Parathyroid adenoma (tissue), 2 donors: ENCODE results near the gene NUPR2.
"Not testable (repeated sequence)": the region's sequence is repeated elsewhere in the genome, so short reads cannot be mapped to it uniquely, and the experiment has no call there.

Experiments
- H2AFZ ChIP-seq: fragments of 300-600 bp; sonication (generic); one replicate; pipeline ENCODE4 v1.7.0; 2017; ENCODE audit warnings: antibody characterized with exemption, mild to moderate bottlenecking
- H3K27ac ChIP-seq: fragments of 300-600 bp; sonication (generic); one replicate; pipeline ENCODE4 v1.7.0; 2017
- H3K27me3 ChIP-seq: fragments of 300-600 bp; sonication (generic); one replicate; pipeline ENCODE4 v1.7.0; 2017; ENCODE audit warnings: low read length; ENCODE audit not compliant: control insufficient read depth, insufficient read depth
- H3K36me3 ChIP-seq: fragments of 300-600 bp; sonication (generic); one replicate; pipeline ENCODE4 v1.7.0; 2017; ENCODE audit warnings: low read length; ENCODE audit not compliant: control insufficient read depth, insufficient read depth
- H3K4me1 ChIP-seq: fragments of 300-600 bp; sonication (generic); one replicate; pipeline ENCODE4 v1.7.0; 2017; ENCODE audit warnings: control low read depth
- H3K4me2 ChIP-seq: fragments of 300-600 bp; sonication (generic); one replicate; pipeline ENCODE4 v1.7.0; 2017; ENCODE audit warnings: low read length
- H3K4me3 ChIP-seq: fragments of 300-600 bp; sonication (generic); one replicate; pipeline ENCODE4 v1.7.0; 2017; ENCODE audit warnings: low read depth, low read length
- H3K79me2 ChIP-seq: fragments of 300-600 bp; sonication (generic); one replicate; pipeline ENCODE4 v1.7.0; 2017; ENCODE audit warnings: control low read depth
- H3K9ac ChIP-seq: fragments of 300-600 bp; sonication (generic); one replicate; pipeline ENCODE4 v1.7.0; 2017; ENCODE audit warnings: mild to moderate bottlenecking
- H3K9me3 ChIP-seq: fragments of 300-600 bp; sonication (generic); one replicate; pipeline ENCODE4 v1.7.0; 2017; ENCODE audit warnings: low read length; ENCODE audit not compliant: control insufficient read depth
- TF ChIP-seq, protein P1 (sequence below): fragments of 300-600 bp; sonication (generic); IDR thresholded peaks from one replicate; pipeline ENCODE4 v1.7.0; 2017; ENCODE audit warnings: antibody characterized with exemption, mild to moderate bottlenecking
- donor health status: primary hyperparathyroidism.

The NUPR2 gene, protein sequence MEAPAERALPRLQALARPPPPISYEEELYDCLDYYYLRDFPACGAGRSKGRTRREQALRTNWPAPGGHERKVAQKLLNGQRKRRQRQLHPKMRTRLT

DNA sequence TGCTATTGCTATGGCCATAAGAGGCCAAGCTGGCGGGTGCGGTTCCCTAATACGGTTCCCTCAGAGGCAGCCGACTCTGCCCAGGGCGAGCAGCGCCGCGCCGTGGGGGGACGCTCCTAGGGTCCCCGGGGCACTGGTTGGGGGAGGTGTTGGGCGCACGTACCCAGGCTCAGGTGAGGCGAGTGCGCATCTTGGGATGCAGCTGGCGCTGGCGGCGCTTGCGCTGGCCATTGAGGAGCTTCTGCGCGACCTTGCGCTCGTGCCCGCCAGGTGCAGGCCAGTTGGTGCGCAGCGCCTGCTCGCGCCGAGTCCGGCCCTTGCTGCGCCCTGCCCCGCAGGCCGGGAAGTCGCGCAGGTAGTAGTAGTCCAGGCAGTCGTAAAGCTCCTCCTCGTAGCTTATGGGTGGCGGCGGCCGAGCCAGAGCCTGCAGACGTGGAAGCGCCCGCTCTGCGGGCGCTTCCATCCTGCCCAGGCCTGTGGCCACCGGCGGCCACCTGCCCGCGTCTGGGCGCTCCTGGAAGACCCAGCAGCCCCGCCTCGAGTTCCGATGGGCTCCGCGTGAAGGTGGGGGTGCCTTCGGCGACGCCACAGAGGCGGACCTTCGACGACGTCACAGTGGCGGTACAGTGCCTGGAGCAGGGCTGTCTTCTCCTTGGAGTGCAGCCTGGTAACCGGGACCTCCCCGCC lies at the start of gene NUPR2:
TSS of gene NUPR2 (minus strand) at position 566 of the 687 bp plus-strand sequence. CDS start at position 463, 103 bp downstream.
- H2AFZ ChIP-seq, result peak within 1 kb of the TSS; percentile 98
- H3K4me3 ChIP-seq, result peak within 1 kb of the TSS; percentile 34
- peak within 1 kb of the TSS; percentile 36 for H3K27ac ChIP-seq
- no peaks in the 10 kb centered on the region for H3K79me2 ChIP-seq
- H3K9me3 ChIP-seq, result no peaks in the 10 kb centered on the region
- TF ChIP-seq, protein P1, sequence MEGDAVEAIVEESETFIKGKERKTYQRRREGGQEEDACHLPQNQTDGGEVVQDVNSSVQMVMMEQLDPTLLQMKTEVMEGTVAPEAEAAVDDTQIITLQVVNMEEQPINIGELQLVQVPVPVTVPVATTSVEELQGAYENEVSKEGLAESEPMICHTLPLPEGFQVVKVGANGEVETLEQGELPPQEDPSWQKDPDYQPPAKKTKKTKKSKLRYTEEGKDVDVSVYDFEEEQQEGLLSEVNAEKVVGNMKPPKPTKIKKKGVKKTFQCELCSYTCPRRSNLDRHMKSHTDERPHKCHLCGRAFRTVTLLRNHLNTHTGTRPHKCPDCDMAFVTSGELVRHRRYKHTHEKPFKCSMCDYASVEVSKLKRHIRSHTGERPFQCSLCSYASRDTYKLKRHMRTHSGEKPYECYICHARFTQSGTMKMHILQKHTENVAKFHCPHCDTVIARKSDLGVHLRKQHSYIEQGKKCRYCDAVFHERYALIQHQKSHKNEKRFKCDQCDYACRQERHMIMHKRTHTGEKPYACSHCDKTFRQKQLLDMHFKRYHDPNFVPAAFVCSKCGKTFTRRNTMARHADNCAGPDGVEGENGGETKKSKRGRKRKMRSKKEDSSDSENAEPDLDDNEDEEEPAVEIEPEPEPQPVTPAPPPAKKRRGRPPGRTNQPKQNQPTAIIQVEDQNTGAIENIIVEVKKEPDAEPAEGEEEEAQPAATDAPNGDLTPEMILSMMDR, result peak; percentile 9
- no peaks in the 10 kb centered on the region for H3K36me3 ChIP-seq
- no peaks in the 10 kb centered on the region for H3K27me3 ChIP-seq
- peak within 1 kb of the TSS; percentile 21 for H3K9ac ChIP-seq
- peak within 1 kb of the TSS; percentile 71 for H3K4me2 ChIP-seq
- H3K4me1 ChIP-seq, result no peaks in the 10 kb centered on the region

DNA sequence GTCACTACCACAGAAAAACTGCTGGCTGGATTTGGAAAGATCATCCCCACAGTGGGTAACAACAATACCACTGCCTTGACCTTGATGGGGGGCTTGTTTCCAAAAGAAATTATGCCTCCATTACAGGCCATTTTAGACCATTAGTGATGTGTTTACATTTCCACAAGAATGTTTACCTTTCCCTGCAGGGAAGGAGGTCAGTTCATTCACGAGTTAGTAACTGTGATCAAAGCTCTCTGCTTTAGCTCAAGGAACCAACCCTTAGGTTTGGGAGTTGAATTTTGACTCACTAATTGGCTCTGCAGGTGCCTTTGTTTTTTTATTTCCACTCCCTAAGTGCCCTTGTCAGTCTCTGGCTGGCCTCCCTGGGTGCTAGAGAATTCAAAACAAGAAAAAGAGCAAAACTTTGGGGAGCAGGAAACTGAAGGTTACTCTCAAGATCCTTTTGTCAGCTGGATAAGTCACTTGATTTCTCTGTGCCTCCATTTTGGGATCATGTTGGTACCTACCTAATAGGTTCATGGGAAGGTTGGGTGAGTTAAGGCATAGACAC lies 41.1 kb upstream of the NUPR2 start:
- no peaks in the 10 kb centered on the region for H3K79me2 ChIP-seq
- H3K4me1 ChIP-seq, result no peaks in the 10 kb centered on the region
- H3K27ac ChIP-seq, result no peak overlapping the region
- no peaks in the 10 kb centered on the region for H3K9me3 ChIP-seq
- no peak overlapping the region for H3K4me3 ChIP-seq
- no peak overlapping the region for H3K4me2 ChIP-seq
- H3K9ac ChIP-seq, result no peak overlapping the region
- no peaks in the 10 kb centered on the region for H3K36me3 ChIP-seq
- TF ChIP-seq, protein P1, result no peak
- no peaks in the 10 kb centered on the region for H3K27me3 ChIP-seq
- H2AFZ ChIP-seq, result no peak overlapping the region

DNA sequence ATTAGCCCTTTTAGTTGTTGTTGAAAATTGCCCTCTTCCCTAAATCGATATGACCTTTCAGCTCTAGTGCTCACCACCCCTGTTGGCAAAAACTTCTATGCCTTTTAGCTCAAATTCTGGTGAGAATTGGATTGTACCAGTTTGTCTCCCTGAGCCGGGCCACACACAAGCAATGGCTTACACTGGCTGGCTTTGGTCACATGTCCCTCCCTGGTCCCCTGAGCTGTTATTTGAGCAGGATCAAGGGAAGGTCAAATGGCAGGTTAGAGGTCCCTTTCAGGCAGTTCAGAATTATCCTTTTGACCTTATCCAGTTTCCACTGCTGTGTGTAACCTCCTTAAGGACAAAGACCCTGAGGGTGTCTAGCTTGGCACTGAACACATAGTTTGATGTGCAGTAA lies 14.8 kb upstream of the NUPR2 start:
- H3K9ac ChIP-seq, H3K79me2 ChIP-seq, H3K36me3 ChIP-seq, H2AFZ ChIP-seq, H3K4me3 ChIP-seq, H3K27ac ChIP-seq, H3K4me1 ChIP-seq, H3K4me2 ChIP-seq, H3K9me3 ChIP-seq, H3K27me3 ChIP-seq: not testable (repeated sequence)

DNA sequence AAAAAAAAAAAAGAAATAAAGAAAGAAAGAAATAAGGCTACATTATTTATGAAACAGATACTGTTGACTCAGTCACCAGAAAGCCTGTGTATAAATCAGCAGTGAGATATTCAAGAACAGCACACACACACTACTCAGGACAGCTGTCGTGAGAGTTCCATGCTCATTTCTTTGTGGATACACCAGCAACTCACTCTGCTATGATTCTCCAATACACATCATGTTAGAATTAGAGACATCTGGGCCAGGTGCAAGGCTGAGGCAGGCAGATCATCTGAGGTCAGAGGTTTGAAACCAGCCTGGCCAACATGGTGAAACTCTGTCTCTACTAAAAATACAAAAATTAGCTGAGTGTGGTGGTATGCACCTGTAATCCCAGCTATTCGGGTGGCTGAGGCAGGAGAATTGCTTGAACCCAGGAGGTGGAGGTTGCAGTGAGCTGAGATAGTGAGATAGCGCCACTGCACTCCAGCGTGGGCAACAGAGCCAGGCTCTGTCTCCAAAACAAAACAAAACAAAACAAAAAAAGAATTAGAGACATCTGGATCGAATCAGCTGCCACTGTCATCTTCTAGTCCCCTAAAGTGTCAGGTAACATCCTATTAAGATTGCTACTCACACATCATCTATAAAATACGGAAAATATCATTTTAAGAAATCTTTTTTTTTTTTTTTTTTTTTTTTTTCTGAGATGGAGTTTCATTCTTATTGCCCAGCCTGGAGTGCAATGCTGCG lies 11.2 kb upstream of the NUPR2 start:
- H3K9ac ChIP-seq, result no peak overlapping the region
- no peaks in the 10 kb centered on the region for H3K9me3 ChIP-seq
- no peaks in the 10 kb centered on the region for H3K36me3 ChIP-seq
- no peaks in the 10 kb centered on the region for H3K4me1 ChIP-seq
- H3K27ac ChIP-seq, result no peak overlapping the region
- TF ChIP-seq, protein P1, result no peak
- H3K4me3 ChIP-seq, result no peak overlapping the region
- H3K27me3 ChIP-seq, result no peaks in the 10 kb centered on the region
- no peak overlapping the region for H3K4me2 ChIP-seq
- H3K79me2 ChIP-seq, result no peaks in the 10 kb centered on the region
- no peak overlapping the region for H2AFZ ChIP-seq

DNA sequence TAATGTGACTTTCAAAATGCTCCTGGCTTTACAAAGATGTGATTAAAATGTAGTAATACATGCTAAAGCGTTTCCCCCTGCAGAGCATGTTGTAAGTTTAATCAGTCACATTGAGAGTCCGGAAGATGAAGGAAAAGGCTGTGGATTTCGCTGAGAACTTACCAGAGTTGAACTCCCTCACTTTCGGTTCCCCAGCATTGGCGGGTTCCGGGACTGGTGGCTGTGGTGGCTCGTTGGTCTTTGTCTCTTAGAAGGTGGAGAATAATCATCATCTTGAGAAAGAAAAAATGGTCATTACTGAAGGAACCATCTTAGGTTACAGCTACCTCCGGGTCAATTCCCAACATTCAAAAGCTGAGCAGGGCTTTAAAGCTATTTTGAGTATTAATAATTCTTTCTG lies 9.6 kb upstream of the NUPR2 start:
- Histone ChIP-seq H3K27me3 (no peaks in the 10 kb centered on the region), H3K79me2 (no peaks in the 10 kb centered on the region), H3K9me3 (no peaks in the 10 kb centered on the region), H3K4me1 (no peaks in the 10 kb centered on the region), H3K9ac (no peak overlapping the region), H3K36me3 (no peaks in the 10 kb centered on the region), H3K4me3 (no peak overlapping the region), H3K27ac (no peak overlapping the region), H2AFZ (no peak overlapping the region), H3K4me2 (no peak overlapping the region)
- TF ChIP-seq, protein P1, result no peak
